Activated CD4-positive, alpha-beta memory T cell treated with anti-CD3 and anti-CD28 coated beads for 36 hours (primary cell): ENCODE measurements around the gene PCSK2. TPM values are rescaled to one million over a fixed set of nuclear protein-coding genes. Genes with fewer than 3 reads are reported as not detected.

Experiments used
- CTCF ChIA-PET: fragments of 350-600 bp; sonication (Branson Sonifier 250); formaldehyde crosslinking; loops from one replicate; lab custom pipeline; 2021; ENCODE audit warnings: antibody characterized with exemption, inconsistent platforms; lab: Charles Lee
- POLR2A ChIA-PET: fragments of 350-600 bp; sonication (Branson Sonifier 250); formaldehyde crosslinking; loops from one replicate; lab custom pipeline; 2021; ENCODE audit warnings: antibody characterized with exemption; lab: Charles Lee
- DNase-seq: peaks from one replicate; pipeline ENCODE4 v3.0.0-alpha.2; 2020
- H3K27ac Mint-ChIP-seq: one replicate; pipeline ENCODE4 v1.8.0; 2021; ENCODE audit warnings: mixed read lengths
- H3K27me3 Mint-ChIP-seq: one replicate; pipeline ENCODE4 v1.8.0; 2021; ENCODE audit warnings: mixed read lengths
- H3K36me3 Mint-ChIP-seq: one replicate; pipeline ENCODE4 v1.8.0; 2021; ENCODE audit warnings: mixed read lengths
- H3K4me1 Mint-ChIP-seq: one replicate; pipeline ENCODE4 v1.8.0; 2021; ENCODE audit warnings: low read depth, mixed read lengths
- H3K4me3 Mint-ChIP-seq: one replicate; pipeline ENCODE4 v1.8.0; 2021; ENCODE audit warnings: mild to moderate bottlenecking, mixed read lengths
- H3K9me3 Mint-ChIP-seq: one replicate; pipeline ENCODE4 v1.8.0; 2021; ENCODE audit warnings: mixed read lengths
- intact Hi-C: fragments of 100-400 bp; cut with micrococcal nuclease; formaldehyde crosslinking; loops from one replicate; pipeline ENCODE4 v1.15.1; 2023
- total RNA-seq, 2 experiments: library from RNA; stranded (reverse); gene quantifications; one replicate each; pipeline ENCODE4 v1.2.3, GENCODE V29; 2021

PCSK2 gene
- total RNA-seq, 2 experiments from 2014 or later, result not detected

DNA sequence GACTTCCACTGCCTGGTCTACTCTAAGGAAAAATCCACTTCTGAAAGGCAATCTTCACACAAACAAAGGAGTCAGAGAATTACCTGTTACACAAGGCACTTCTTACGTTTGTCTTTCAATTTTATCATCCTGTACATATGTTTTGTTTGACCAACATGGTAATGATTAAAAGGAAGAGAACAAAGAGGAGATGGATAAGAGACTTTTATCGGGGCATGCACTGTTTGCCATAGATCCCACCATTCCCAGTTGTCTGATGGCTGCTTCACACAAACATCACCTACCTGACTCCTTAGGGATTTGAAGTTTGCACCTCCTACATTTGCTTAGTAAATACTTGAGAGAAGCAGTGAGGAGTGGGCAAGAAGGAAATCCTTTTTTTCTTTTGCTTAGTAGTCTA is 217.3 kb downstream of the PCSK2 start:
- intact Hi-C loops, result no loop called here
- H3K4me3 Mint-ChIP-seq, result no peak overlapping the region
- peaks cover 13% of the 10 kb centered on the region for H3K27me3 Mint-ChIP-seq
- H3K4me1 Mint-ChIP-seq, result no peaks in the 10 kb centered on the region
- peaks cover 3% of the 10 kb centered on the region for H3K9me3 Mint-ChIP-seq
- H3K36me3 Mint-ChIP-seq, result no peaks in the 10 kb centered on the region
- ChIA-PET POLR2A (no interaction called here), CTCF (no interaction called here)
- H3K27ac Mint-ChIP-seq, result no peak overlapping the region
- no peak for DNase-seq

DNA sequence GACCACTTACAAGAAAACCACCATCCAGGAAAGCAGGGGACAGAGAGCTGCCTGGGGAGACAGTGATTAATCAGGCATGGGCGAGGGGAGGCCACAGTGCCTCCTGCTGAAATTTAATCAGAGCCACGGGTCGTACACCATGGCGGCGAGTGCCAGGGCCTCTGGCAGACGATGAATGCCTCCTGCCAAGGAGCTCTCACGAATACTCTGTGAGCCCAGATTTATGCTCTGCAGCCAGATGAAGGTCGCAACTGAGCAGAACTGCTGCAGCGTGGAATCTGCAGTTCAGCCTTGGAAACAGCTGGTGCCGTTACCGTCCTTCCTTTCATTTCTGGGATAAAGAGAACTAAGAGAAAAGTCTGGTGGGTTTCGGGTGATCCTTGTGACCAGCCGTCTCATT is 218.7 kb downstream of the PCSK2 start:
- intact Hi-C loops, result no loop called here
- peaks cover 13% of the 10 kb centered on the region for H3K27me3 Mint-ChIP-seq
- H3K36me3 Mint-ChIP-seq, result no peaks in the 10 kb centered on the region
- POLR2A ChIA-PET, result no interaction called here
- CTCF ChIA-PET, result no interaction called here
- peaks cover 3% of the 10 kb centered on the region for H3K9me3 Mint-ChIP-seq
- DNase-seq, result no peak
- no peaks in the 10 kb centered on the region for H3K4me1 Mint-ChIP-seq
- no peak overlapping the region for H3K27ac Mint-ChIP-seq
- no peak overlapping the region for H3K4me3 Mint-ChIP-seq

DNA sequence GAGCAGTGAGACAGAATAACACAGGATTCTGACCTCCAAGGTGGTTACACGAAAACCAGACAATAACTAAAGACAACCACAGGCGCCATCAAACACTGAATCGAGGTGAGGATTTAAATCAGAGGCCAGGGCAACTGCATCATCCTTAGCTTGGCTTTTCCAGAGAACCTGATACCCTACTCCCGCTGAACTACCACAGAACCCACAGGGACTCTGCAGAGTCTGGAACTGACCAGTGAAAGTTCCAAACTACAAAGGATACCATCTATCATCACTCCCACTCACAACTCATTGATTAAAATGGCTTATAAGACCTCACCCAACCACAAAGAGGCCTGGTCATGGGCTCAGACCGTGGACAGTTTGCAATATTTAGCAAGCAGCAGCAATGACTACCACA is 219.3 kb downstream of the PCSK2 start:
- H3K27me3 Mint-ChIP-seq, result peaks cover 13% of the 10 kb centered on the region
- no peak overlapping the region for H3K27ac Mint-ChIP-seq
- no peak overlapping the region for H3K4me3 Mint-ChIP-seq
- CTCF ChIA-PET, result no interaction called here
- H3K9me3 Mint-ChIP-seq, result peaks cover 3% of the 10 kb centered on the region
- DNase-seq, result no peak
- intact Hi-C loops, result no loop called here
- POLR2A ChIA-PET, result no interaction called here
- no peaks in the 10 kb centered on the region for H3K36me3 Mint-ChIP-seq
- H3K4me1 Mint-ChIP-seq, result no peaks in the 10 kb centered on the region

DNA sequence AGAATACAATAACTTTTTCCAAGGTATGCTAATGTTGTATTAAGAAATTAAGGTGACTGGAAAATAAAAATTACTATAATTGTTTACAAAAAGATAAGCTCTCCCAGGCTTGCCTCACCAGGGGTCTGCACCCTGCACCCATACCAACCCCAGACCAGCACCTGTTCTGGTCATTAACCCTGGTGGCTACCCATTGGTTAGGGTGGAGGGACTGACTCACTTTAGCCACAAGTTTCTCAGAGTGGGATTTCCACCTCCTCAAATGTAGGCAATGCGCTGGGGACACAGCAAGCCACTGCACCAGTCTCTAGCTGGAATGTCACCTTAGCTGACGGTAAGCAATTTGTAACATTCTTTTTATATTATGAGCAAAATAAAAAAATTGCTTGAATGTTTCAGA is 221.2 kb downstream of the PCSK2 start:
- no peaks in the 10 kb centered on the region for H3K9me3 Mint-ChIP-seq
- H3K27me3 Mint-ChIP-seq, result peaks cover 20% of the 10 kb centered on the region
- no peak overlapping the region for H3K4me3 Mint-ChIP-seq
- H3K27ac Mint-ChIP-seq, result no peak overlapping the region
- no peaks in the 10 kb centered on the region for H3K4me1 Mint-ChIP-seq
- intact Hi-C loops, result no loop called here
- no peak for DNase-seq
- no peaks in the 10 kb centered on the region for H3K36me3 Mint-ChIP-seq
- ChIA-PET POLR2A (no interaction called here), CTCF (no interaction called here)

DNA sequence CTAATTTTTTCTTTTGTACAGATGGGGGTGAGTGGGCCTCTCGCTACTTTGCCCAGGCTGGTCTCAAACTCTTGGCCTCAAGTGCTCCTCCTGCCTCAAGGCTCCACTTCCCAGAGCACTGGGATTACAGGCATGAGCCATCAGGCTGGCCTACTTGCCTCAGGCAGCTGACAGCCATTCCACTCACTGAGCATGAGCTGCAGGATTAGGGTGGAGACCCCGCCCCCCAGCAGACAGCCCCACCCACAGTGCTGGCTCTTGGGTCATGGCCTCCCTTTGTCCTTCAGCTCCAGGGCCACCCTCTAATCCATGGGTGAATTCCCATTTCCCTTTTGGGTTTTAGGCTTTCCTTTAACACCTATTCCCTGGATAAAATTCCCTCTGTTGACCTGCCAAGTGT is 222.2 kb downstream of the PCSK2 start:
- POLR2A ChIA-PET, result no interaction called here
- Mint-ChIP-seq H3K27me3 (peaks cover 23% of the 10 kb centered on the region), H3K9me3 (no peaks in the 10 kb centered on the region), H3K36me3 (no peaks in the 10 kb centered on the region), H3K4me3 (no peak overlapping the region), H3K4me1 (no peaks in the 10 kb centered on the region), H3K27ac (no peak overlapping the region)
- DNase-seq, result no peak
- CTCF ChIA-PET, result interaction anchor here (0.6 kb wide), 1 partner anchor 233 kb away, joined by 4 read pairs; no protein-coding TSS in a partner anchor
- intact Hi-C loops, result no loop called here

DNA sequence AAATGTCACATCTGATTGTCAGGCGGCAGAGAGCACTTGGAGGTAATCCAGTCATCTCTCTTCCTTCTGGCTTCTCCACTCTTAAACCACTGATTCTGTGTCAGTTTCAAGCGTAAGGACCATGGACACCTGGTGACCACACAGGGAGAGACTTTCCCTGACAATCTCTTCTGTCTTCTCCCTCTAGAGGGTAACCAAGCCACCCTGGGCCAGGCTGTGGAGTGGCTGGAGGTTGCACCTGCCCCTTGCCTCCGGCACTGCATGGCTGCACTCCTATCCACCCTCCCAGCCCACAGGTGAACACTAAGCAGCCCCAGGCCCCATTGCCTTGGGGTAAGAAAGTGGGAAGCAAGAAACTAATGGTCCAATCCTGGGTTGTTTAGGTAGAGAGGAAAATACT is 225.6 kb downstream of the PCSK2 start:
- DNase-seq, result no peak
- H3K36me3 Mint-ChIP-seq, result no peaks in the 10 kb centered on the region
- CTCF ChIA-PET, result interaction anchor here (0.6 kb wide), 1 partner anchor 652 kb away, joined by 3 read pairs; no protein-coding TSS in a partner anchor
- no peaks in the 10 kb centered on the region for H3K4me1 Mint-ChIP-seq
- H3K27me3 Mint-ChIP-seq, result peaks cover 29% of the 10 kb centered on the region
- intact Hi-C loops, result no loop called here
- no peak overlapping the region for H3K27ac Mint-ChIP-seq
- POLR2A ChIA-PET, result no interaction called here
- H3K9me3 Mint-ChIP-seq, result no peaks in the 10 kb centered on the region
- H3K4me3 Mint-ChIP-seq, result no peak overlapping the region

DNA sequence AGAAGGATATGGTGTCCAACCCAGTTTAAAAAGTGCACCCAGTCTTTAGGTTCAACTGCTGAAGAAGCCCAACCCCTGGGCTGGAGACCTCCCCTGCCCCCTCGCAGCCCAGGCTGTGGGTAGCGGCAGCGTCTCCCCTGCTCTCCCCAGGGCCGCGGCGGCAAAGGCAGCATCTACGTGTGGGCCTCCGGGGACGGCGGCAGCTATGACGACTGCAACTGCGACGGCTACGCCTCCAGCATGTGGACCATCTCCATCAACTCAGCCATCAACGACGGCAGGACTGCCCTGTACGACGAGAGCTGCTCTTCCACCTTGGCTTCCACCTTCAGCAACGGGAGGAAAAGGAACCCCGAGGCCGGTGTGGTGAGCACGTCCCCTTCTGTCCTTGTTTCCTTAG is 226.8 kb downstream of the PCSK2 start:
- intact Hi-C loops, result no loop called here
- H3K9me3 Mint-ChIP-seq, result no peaks in the 10 kb centered on the region
- ChIA-PET POLR2A (no interaction called here), CTCF (no interaction called here)
- DNase-seq, result peak; percentile 24
- no peaks in the 10 kb centered on the region for H3K4me1 Mint-ChIP-seq
- H3K36me3 Mint-ChIP-seq, result no peaks in the 10 kb centered on the region
- peaks cover 29% of the 10 kb centered on the region for H3K27me3 Mint-ChIP-seq
- H3K4me3 Mint-ChIP-seq, result peak overlapping the region; percentile 57
- no peak overlapping the region for H3K27ac Mint-ChIP-seq

DNA sequence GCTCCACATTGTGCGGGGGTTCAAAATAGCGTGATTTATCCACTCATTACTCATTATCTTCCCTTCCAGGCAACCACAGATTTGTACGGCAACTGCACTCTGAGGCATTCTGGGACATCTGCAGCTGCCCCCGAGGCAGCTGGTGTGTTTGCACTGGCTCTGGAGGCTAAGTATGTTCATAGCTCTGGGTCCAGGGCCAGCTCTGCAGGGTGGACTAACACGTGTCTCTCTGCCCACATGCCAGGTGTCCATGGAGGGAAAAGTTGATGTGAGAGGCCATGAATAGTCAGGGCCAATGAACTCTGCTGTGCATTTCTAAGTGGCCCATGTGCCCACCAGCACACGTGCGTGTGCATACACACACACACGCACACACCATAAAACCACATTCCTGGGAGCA is 229.4 kb downstream of the PCSK2 start:
- POLR2A ChIA-PET, result no interaction called here
- intact Hi-C loops, result no loop called here
- Mint-ChIP-seq H3K4me1 (peaks cover 7% of the 10 kb centered on the region), H3K4me3 (no peak overlapping the region), H3K27ac (no peak overlapping the region), H3K9me3 (no peaks in the 10 kb centered on the region), H3K27me3 (peaks cover 28% of the 10 kb centered on the region), H3K36me3 (no peaks in the 10 kb centered on the region)
- DNase-seq, result no peak
- CTCF ChIA-PET, result no interaction called here

DNA sequence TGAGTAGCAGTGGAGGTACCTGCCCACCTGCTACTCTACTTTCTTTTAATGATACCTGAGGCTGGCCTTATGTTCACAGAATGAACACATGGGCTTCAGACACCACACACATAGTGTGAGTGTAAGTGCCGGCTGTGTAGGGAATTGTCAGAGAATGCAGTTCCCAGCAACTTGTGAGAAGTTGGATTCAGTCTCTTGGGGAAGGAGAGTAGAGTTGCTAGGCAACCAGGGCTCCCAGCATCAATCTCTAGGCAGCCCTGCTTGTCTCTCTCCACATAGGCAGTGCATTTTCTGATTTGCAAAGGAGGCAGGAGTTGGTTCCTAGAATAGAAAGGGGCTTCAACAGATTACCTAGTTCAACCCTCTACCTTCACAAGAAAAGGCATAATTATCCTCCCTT is 230.2 kb downstream of the PCSK2 start:
- H3K36me3 Mint-ChIP-seq, result no peaks in the 10 kb centered on the region
- ChIA-PET CTCF (no interaction called here), POLR2A (no interaction called here)
- no peak overlapping the region for H3K4me3 Mint-ChIP-seq
- no peak for DNase-seq
- no peak overlapping the region for H3K27ac Mint-ChIP-seq
- H3K9me3 Mint-ChIP-seq, result no peaks in the 10 kb centered on the region
- H3K27me3 Mint-ChIP-seq, result peaks cover 23% of the 10 kb centered on the region
- peaks cover 7% of the 10 kb centered on the region for H3K4me1 Mint-ChIP-seq
- intact Hi-C loops, result no loop called here

DNA sequence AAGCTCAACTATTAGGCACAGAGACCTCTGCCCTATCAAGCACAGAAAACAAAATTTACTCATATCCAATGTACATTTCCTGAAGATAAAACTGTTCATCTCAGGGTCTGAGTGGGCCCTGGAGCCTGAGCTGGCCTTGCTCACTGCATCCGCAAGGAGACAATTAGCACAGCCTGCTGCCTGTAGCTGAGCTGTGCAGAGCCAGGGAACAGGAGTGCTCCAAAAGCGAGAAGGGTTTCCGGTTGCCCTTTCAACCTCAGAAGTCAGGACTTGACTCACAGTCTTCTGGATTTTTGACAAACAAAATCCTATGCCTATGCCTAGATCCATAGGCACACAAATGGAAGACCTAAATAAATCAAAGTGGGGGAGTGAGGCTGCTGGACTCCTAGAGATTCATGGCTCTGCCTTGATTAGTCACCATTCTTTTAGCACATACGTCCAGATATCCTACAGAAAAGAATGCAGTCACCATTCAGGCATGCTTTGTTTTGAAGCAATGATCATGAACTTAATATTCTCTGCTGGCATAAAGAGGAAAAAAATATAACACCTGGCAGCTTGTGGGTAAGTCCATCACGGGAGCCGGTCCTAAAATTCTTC is 230.8 kb downstream of the PCSK2 start:
- H3K27ac Mint-ChIP-seq, result no peak overlapping the region
- peaks cover 18% of the 10 kb centered on the region for H3K27me3 Mint-ChIP-seq
- H3K9me3 Mint-ChIP-seq, result no peaks in the 10 kb centered on the region
- DNase-seq, result no peak
- ChIA-PET POLR2A (no interaction called here), CTCF (no interaction called here)
- H3K36me3 Mint-ChIP-seq, result no peaks in the 10 kb centered on the region
- H3K4me1 Mint-ChIP-seq, result peaks cover 7% of the 10 kb centered on the region
- no peak overlapping the region for H3K4me3 Mint-ChIP-seq
- intact Hi-C loops, result no loop called here

DNA sequence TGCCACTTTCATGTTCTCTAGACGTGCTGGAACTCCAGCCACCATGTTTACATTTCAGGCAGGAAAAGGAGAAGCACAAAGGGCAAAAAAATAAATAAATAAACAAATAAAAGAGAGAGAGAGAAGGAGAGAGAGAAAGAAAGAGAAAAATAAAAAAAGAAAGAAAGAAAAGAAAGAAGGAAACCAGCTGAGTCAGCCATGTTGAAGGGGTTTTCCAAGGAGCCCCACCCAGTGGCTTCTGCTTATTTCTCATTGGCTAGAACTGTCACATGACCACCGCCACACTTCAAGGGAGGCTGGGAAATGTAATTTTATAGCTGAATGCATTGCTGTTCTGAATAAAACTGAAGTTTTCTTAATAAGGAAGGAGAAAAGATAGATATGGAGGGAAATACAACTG is 233.3 kb downstream of the PCSK2 start:
- Mint-ChIP-seq H3K9me3 (no peaks in the 10 kb centered on the region), H3K4me1 (peaks cover 7% of the 10 kb centered on the region), H3K36me3 (no peaks in the 10 kb centered on the region), H3K27ac (no peak overlapping the region), H3K27me3 (peaks cover 4% of the 10 kb centered on the region), H3K4me3 (no peak overlapping the region)
- DNase-seq, result peak; percentile 11
- intact Hi-C loops, result no loop called here
- ChIA-PET POLR2A (no interaction called here), CTCF (interaction anchor here (0.9 kb wide), 1 partner anchor 222 kb away, joined by 3 read pairs; the partner anchor contains the start of gene RRBP1)

DNA sequence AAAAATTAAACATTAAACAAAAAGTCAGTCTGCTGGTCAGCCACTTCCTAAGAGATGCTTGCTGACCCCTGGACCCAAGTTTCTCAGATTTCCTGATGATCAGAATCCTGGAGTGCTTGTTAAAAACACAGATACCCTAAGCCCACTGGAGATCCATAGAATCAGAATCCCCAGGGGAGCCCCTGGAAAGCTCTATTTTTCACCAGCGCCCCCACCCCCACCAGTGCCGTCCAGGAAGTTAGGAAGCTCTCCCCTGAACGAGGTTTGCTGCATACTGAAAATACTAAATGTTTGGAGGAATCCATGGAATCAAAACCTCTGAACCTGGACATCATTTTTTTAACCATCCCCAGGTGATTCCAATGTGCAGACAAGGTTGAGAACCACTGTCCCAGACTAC is 235.1 kb downstream of the PCSK2 start:
- Mint-ChIP-seq H3K4me3 (no peak overlapping the region), H3K36me3 (no peaks in the 10 kb centered on the region), H3K27ac (no peak overlapping the region), H3K9me3 (no peaks in the 10 kb centered on the region), H3K27me3 (no peaks in the 10 kb centered on the region), H3K4me1 (peaks cover 7% of the 10 kb centered on the region)
- intact Hi-C loops, result no loop called here
- no peak for DNase-seq
- ChIA-PET CTCF (no interaction called here), POLR2A (no interaction called here)

DNA sequence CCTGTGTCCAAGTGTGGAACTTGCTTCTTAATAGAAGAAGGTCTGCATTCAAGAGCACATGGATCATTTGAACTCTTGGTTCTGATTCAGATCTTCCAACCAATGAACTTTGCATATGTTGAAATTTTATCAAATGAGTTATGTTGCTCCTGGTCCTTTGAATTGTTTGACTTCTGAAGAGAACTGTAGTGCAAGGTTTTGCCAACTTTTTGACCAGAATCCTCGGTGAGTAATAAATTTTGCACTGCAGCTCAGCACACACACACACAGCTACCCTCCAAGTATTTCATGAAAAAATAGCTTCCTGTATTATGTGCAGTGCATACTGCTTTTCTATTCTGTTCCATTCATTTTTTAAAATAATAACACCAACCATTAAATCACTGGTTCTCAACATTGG is 236.9 kb downstream of the PCSK2 start:
- POLR2A ChIA-PET, result no interaction called here
- H3K4me3 Mint-ChIP-seq, result no peak overlapping the region
- no peaks in the 10 kb centered on the region for H3K27me3 Mint-ChIP-seq
- H3K27ac Mint-ChIP-seq, result no peak overlapping the region
- DNase-seq, result no peak
- H3K4me1 Mint-ChIP-seq, result peaks cover 7% of the 10 kb centered on the region
- no peaks in the 10 kb centered on the region for H3K9me3 Mint-ChIP-seq
- intact Hi-C loops, result no loop called here
- CTCF ChIA-PET, result no interaction called here
- no peaks in the 10 kb centered on the region for H3K36me3 Mint-ChIP-seq
